NCI-H2171 (cell line): ENCODE results near the gene ABHD12.

ENCODE experiments used
- DNase-seq: peaks from one replicate; lab custom pipeline; 2025; lab: John Stamatoyannopoulos, UW

Gene ABHD12

GRCh38 chr20:25289886-25290597 lies 100.6 kb downstream of the ABHD12 start:
- DNase-seq: no peak

GRCh38 chr20:25288291-25289181 lies 102.1 kb downstream of the ABHD12 start:
- no peak for DNase-seq

GRCh38 chr20:25287631-25288290 lies 102.9 kb downstream of the ABHD12 start:
- DNase-seq: no peak

GRCh38 chr20:25286917-25287316 lies 103.7 kb downstream of the ABHD12 start:
- DNase-seq: no peak

DNA sequence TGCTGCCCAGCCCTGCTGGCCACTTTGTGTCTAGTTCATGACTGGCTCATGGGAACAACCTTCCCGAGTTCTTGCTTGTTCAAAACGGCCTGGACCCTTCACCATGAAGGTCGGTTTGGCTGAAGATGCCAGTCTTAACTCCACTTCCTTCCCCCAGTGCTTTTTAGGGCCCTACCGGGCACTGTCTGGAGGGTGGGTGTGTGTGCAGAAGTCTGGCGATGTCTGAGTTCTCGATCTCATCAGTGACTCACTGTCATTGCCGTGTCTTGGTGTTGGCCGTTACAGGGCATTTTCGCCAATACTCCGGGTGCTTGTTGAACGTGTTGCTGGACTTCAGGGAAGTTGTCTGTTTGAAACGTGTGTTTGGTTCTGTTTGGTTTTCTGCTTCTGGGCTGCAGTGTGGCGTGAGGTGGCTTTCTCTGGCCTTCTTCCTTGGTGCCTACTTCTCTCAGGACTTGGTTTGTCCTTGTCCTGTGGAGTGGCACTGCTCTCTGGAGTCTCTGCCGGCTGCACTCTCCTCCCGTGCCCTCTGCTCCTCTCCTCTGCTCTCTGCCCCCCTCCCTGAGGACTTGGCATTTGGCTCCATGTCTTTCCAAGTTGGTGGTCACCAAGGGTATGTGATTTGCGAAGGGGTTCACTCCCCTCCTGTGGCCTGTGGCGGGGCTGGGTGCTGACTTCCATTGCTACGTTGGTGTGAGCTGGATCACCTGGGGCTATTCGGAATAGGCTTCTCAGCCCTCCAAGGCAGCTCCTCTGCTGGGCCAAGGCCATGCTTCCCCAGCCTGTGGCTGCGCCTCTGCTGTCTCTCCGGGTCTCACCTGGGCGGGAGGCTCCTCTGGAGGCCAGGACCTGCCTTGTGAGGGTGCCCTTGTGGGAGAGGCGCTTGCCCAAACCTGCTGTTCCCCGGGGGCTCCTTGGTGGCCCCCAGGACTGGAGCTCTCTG lies 104.5 kb downstream of the ABHD12 start:
- no peak for DNase-seq

DNA sequence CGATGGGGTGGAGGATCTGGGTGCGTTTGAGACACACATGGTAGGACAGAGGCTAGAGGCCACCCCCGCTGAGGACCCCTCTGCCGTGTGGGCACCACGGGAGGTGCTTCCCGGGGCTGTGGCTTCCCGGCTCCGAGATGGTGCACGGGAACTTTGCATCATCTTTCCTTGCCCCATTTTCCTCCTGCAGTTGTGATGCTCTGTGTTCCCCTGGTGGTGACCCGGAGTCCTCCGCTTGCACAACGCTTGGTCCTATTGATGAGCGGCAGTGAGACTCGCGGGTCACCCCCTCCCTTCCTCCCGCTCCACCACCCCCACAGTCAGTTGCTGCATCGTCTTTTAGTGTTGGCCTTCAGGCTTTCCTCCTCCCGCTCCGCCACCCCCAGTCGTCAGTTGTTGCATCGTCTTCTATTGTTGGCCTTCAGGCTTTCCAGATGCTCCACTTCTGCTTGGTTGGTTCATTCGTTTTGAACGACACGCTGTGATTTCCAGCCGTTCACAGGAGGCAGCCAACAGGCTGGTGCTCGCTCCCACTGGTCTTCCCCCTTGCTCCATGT lies 105.5 kb downstream of the ABHD12 start:
- DNase-seq: peak; percentile 77

- DNase-seq: no peak
These were observed 106.5 kb downstream of the ABHD12 start for GRCh38 chr20:25284131-25284601.

DNA sequence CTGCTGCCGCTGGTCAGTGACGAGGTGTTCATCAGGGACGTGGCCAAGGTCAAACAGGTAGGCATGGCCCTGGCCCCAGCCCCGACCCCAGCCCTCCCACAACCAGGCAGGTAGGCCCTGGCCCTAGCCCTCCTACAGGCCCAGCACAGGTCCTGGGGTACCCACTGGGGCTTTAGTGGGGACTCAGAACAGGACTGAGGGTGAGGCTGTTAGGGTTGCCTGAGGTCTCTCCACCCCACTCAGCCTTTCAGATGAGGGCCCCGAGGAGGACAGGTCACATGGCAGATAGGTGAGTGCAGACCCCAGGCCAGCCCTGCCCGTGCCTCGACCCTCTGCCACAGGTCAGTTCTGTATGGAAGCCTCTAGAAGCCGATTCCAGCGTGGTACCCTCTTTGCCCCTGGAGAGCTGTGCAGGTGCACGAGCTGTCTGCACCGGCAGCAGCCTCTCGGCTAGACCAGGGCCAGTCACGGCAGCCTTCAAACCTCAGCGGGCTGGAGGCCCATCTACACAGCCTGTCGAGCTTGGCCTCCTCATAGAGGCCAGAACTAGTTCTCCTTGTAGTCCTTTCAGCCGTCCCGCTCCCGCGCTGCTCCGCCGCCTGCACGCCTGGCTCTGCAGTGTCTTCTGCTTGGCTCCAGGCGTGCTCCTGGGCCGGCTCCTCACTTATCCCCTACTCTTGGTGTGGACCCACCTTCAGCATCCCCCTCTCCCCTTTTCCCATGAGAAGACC lies 107.2 kb downstream of the ABHD12 start:
- DNase-seq: no peak

DNA sequence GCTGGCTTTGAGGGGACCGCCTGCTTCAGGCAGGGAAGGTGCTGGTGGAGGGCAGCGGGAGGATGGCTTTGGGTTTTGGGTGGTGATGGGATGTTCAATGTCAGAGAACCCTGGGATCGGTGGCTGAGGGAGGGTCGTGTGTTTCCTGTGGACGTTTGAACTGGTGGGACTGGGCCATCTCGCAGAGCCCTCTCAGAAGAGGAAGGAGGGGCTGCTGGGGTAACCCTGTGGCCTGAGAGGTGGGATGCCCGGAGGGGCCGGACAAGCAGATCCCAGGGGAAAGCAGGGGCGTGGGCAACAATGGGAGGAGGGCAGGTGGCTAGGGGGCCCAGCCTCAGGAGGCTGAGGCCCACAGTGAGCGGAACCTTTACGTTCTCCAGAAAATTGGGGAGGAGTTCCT lies 107.8 kb downstream of the ABHD12 start:
- no peak for DNase-seq

- no peak for DNase-seq
These were observed 108.4 kb downstream of the ABHD12 start for GRCh38 chr20:25282034-25282781.

DNA sequence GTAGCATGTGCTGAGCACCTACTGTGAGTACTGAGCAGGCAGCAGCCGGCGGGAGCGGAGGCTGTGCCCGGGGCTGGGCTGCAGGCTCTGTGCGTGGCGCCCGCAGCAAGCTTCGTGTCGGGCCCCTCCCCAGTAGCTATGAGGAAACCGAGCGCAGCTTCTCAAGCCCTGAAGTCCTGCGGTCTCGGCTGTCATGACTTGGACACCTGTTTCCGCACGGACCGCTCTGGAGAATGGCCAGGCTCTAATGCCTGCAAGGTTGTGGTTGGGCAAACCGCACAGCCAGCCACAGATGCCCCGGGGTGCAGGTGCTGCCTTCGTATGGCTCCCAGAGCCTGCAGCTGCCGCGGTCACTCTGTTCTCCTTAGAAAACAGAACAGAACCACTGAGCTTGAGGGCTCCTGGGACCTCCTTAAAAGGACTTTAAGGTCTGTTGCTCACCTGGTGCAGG lies 109.1 kb downstream of the ABHD12 start:
- DNase-seq: no peak

- no peak for DNase-seq
These were observed 109.8 kb downstream of the ABHD12 start for GRCh38 chr20:25280574-25281535.

DNA sequence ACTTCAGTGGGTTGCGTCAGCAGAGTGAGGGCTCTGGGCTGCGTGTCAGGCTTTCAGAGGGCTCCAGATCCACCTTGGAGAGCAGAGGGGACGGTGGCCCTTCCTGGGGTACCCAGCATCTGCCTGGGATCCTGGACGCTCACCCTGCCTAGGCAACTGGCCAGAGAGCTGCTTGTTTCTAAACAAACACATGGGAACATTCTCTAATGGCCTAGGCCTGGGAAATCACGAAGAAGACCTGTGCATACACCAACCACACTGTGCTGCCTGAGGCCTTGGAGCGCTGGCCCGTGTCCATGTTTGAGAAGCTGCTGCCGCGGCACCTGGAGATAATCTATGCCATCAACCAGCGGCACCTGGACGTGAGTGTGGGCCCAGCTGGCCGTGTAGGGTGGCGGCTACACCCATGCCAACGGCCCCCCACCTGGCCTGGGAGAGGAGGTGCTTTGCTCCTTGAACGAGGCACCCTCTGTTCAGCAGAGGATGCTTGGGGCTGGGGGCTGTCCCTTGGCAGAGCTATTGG lies 110.5 kb downstream of the ABHD12 start:
- no peak for DNase-seq

DNA sequence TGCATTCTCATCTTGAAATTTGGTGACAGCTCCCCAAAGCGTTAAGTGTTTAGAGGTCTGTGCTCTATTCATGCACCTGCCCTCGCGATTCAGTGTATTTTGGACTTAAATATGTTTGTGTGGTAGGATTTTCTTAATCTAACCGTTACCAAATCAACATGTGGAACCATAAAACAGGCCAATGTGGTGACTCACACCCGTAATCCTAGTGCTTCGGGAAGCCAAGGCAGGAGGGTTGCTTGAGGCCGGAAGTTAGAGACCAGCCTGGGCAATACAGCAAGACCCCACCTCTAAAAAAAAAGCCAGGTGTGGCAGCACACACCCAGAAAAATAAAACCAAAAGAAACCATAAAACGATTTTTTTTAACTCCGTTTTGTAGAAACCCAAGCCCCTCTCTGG lies 111.2 kb downstream of the ABHD12 start:
- no peak for DNase-seq

- DNase-seq: no peak
These were observed 111.8 kb downstream of the ABHD12 start for GRCh38 chr20:25278636-25279361.

GRCh38 chr20:25277941-25278521 lies 112.6 kb downstream of the ABHD12 start:
- DNase-seq: no peak
